ENCODE data around the gene BPNT1.
A peak's percentile ranks its signal among the peaks of the same experiment; 100 is the strongest.
"Not testable (repeated sequence)": the region's sequence is repeated elsewhere in the genome, so short reads cannot be mapped to it uniquely, and the experiment has no call there.

The BPNT1 gene

GRCh38 chr1:220044678-220045355, 44.8 kb downstream of the BPNT1 start:
- no peaks in the 10 kb centered on the region for H3K27me3 Mint-ChIP-seq
- peak overlapping the region; percentile 10 to 98 for H3K27ac Mint-ChIP-seq
- peaks cover 43% of the 10 kb centered on the region for H3K4me1 Mint-ChIP-seq
- H3K9me3 Mint-ChIP-seq: no peaks in the 10 kb centered on the region
- H3K4me3 Mint-ChIP-seq: peak overlapping the region; percentile 90 to 98
- ATAC-seq (no peak), DNase-seq (no peak)

- Mint-ChIP-seq H3K4me3 (peak overlapping the region; percentile 57 to 63), H3K4me1 (peaks cover 47% of the 10 kb centered on the region), H3K9me3 (no peaks in the 10 kb centered on the region), H3K27me3 (no peaks in the 10 kb centered on the region), H3K27ac (peak overlapping the region; percentile 49 to 81)
- DNase-seq (no peak), ATAC-seq (no peak)
Observed at GRCh38 chr1:220043646-220044045, 45.9 kb downstream of the BPNT1 start.

DNA sequence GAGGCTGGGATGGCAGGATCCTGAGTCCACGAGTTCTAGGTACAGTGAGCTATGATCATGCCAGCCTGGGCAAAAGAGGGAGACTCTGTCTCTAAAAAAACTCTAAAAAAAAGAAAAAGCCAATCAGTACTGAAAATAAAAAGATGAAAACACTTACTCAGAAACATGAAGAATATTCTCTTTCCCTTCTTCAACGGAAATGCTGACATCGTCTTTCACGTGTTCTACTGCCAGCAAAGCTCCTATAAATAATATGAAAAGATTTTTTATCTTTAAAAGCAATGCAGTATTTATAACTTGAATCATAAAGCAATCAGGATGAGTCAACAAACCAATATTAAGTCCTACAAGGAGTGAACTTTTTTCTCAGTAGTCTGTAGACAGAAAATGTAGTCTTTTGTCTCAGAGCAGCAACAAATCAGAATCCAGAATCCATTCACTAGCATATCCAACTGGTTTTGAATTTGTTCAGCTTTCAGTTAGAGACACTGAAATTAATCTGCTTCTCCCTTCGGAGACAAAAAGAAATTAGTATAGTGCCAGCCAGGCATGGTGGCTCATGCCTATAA, 49.5 kb downstream of the BPNT1 start:
- DNase-seq (no peak), ATAC-seq (no peak)
- peak overlapping the region; percentile 34 to 57 for H3K27ac Mint-ChIP-seq
- H3K27me3 Mint-ChIP-seq: no peaks in the 10 kb centered on the region
- peaks cover 45% of the 10 kb centered on the region for H3K4me1 Mint-ChIP-seq
- H3K9me3 Mint-ChIP-seq: no peaks in the 10 kb centered on the region
- no peak overlapping the region for H3K4me3 Mint-ChIP-seq

DNA sequence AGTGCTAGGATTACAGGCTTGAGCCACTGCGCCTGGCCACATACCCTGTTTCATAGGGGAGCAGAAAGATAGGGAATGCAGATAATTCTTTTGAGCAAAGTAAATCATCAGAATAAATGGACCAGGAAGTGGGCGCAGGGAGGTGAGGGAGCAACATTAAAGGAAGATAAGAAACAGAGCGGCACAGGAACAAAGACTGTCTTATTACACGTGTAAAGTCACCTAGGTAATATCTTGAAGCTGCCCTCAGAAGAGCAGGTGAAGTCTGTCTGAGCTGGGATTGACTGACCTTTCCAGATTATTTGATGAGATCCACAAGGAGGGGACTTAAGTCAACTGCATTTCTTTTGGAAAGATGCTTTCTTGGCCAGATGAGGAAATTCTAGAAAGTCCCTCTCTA, 50.9 kb downstream of the BPNT1 start:
- Mint-ChIP-seq H3K4me3 (no peak overlapping the region), H3K9me3 (no peaks in the 10 kb centered on the region), H3K27ac (peak overlapping the region in 1 of 2 donors; percentile 72), H3K27me3 (no peaks in the 10 kb centered on the region), H3K4me1 (peaks cover 35% of the 10 kb centered on the region)
- DNase-seq: no peak
- no peak for ATAC-seq

DNA sequence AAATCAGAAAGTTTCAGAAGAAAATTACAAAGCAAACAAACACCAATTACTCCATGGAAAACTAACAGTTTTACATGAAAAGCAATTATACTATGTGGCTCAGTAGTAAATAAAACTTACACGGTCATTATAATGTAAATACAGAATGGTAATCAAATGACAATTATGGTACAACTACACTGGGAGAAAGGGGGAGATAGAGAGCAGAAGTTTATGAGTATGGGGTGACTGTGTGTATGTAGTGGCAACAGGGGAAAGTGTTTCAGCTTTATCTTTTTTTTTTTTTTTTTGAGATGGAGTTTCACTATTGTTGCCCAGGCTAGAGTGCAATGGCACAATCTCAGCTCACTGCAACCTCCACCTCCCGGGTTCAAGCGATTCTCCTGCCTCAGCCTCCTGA, 51.8 kb downstream of the BPNT1 start:
- H3K9me3 Mint-ChIP-seq, H3K27me3 Mint-ChIP-seq, H3K4me3 Mint-ChIP-seq, DNase-seq: not testable (repeated sequence)
- Mint-ChIP-seq H3K4me1 (peaks cover 27% of the 10 kb centered on the region), H3K27ac (peak overlapping the region in 1 of 2 donors; percentile 8)
- peak; percentile 65 for ATAC-seq

- Mint-ChIP-seq H3K27ac (peak overlapping the region in 1 of 2 donors; percentile 29), H3K4me1 (peaks cover 9% of the 10 kb centered on the region), H3K4me3 (no peak overlapping the region), H3K9me3 (no peaks in the 10 kb centered on the region), H3K27me3 (no peaks in the 10 kb centered on the region)
- ATAC-seq (no peak), DNase-seq (no peak)
Observed at GRCh38 chr1:220032911-220033310, 56.7 kb downstream of the BPNT1 start.

GRCh38 chr1:220031287-220031686, 58.3 kb downstream of the BPNT1 start:
- DNase-seq (no peak), ATAC-seq (no peak)
- peaks cover 4% of the 10 kb centered on the region for H3K4me1 Mint-ChIP-seq
- no peak overlapping the region for H3K4me3 Mint-ChIP-seq
- H3K27ac Mint-ChIP-seq: peak overlapping the region in 1 of 2 donors; percentile 65
- no peaks in the 10 kb centered on the region for H3K9me3 Mint-ChIP-seq
- no peaks in the 10 kb centered on the region for H3K27me3 Mint-ChIP-seq

DNA sequence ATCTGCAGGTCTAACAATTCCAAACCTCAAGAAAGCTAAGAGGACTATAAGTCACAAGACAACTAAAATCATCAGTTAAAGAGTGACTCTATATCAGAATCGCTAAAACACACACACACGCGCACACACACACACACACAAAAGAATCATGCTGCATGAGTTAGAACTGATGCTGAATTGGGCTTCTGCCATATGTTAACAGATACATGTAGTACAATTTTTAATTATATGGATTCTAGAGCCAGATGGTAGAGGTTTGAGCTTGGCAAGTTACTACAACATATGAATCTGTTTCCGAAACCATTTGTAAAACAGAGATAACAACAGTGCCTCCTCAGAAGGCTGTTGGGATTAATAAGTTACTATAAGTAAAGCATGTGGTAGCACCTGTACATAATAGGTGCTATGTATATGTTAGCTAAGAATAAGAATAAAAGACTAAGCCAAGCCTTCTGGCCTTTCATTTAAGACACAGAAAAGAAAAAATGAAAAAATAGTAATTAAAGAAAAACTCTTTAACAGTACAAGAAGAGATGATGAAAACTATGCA, 61.2 kb downstream of the BPNT1 start:
- ATAC-seq: no peak
- Mint-ChIP-seq H3K27me3 (no peaks in the 10 kb centered on the region), H3K4me1 (no peaks in the 10 kb centered on the region), H3K9me3 (no peaks in the 10 kb centered on the region), H3K27ac (no peak overlapping the region), H3K4me3 (no peak overlapping the region)
- DNase-seq: no peak

DNA sequence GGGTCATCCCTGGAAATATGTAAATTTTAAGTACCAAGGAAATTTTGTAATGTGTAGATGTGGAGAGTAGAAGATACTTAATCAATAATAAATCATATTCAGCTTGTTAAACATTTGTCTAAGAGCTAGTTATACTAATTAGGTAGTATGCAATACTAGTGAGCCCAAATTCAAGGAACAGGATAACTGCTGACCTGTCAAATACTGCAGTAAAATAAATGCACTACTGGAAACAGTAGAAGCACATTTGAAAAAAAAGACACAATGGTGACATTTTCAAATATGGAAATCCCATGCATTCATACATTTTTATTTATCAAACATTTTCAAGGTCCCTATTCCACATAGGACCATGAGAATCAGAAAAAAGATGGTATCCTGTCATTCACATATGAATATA, 70.5 kb downstream of the BPNT1 start:
- no peaks in the 10 kb centered on the region for H3K27me3 Mint-ChIP-seq
- no peak overlapping the region for H3K4me3 Mint-ChIP-seq
- DNase-seq (no peak), ATAC-seq (no peak)
- H3K27ac Mint-ChIP-seq: no peak overlapping the region
- H3K9me3 Mint-ChIP-seq: no peaks in the 10 kb centered on the region
- H3K4me1 Mint-ChIP-seq: peaks cover 20% of the 10 kb centered on the region

GRCh38 chr1:220013497-220013896, 76.1 kb downstream of the BPNT1 start:
- Mint-ChIP-seq H3K9me3 (no peaks in the 10 kb centered on the region), H3K27me3 (no peaks in the 10 kb centered on the region), H3K4me1 (peaks cover 29% of the 10 kb centered on the region), H3K4me3 (no peak overlapping the region), H3K27ac (peak overlapping the region in 1 of 2 donors; percentile 63)
- DNase-seq: no peak
- no peak for ATAC-seq

DNA sequence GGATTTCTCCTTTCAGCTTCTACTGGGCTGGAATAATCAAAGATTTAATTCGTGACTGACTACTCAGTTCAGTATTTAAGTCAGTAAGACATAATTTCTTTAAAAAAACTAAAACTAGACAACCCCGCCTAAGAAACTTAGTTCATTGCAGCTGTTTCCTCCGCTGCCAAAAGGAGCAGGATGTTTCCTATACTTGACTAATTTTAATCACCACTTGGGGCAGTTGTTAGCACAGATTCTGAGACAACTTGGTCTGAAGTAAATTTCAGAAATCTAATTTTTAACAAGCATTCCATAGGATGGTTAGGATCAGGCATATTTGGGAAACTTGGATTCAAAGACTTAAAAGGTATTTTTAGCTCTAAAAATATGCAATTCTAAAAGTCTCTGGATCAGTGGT, 77.3 kb downstream of the BPNT1 start:
- H3K4me1 Mint-ChIP-seq: peaks cover 29% of the 10 kb centered on the region
- peak overlapping the region in 1 of 2 donors; percentile 71 for H3K27ac Mint-ChIP-seq
- DNase-seq: no peak
- no peak for ATAC-seq
- H3K4me3 Mint-ChIP-seq: no peak overlapping the region
- no peaks in the 10 kb centered on the region for H3K9me3 Mint-ChIP-seq
- no peaks in the 10 kb centered on the region for H3K27me3 Mint-ChIP-seq

- H3K4me1 Mint-ChIP-seq: peaks cover 29% of the 10 kb centered on the region
- H3K27me3 Mint-ChIP-seq: no peaks in the 10 kb centered on the region
- DNase-seq (no peak), ATAC-seq (no peak)
- no peaks in the 10 kb centered on the region for H3K9me3 Mint-ChIP-seq
- H3K27ac Mint-ChIP-seq: no peak overlapping the region
- H3K4me3 Mint-ChIP-seq: no peak overlapping the region
Observed at GRCh38 chr1:220011620-220012019, 78.0 kb downstream of the BPNT1 start.

Measured in stimulated activated naive CD8-positive, alpha-beta T cell treated with anti-CD3 and anti-CD28 coated beads, Interleukin-15, amount 100 ng/mL, for 72 hours (primary cell).